K562 (cell line): ENCODE measurements around the gene HTR3E. TPM values are rescaled to one million over a fixed set of nuclear protein-coding genes. Genes with fewer than 3 reads are reported as not detected.

ENCODE experiments used
- ATAC-seq: fragments of 200-7000 bp; cut with Tn5 transposase; 3 replicates; pipeline ENCODE4 v1.9.1; 2020; ENCODE audit warnings: moderate library complexity
- BruUV-seq: library from RNA; stranded (reverse); fragments of 400-500 nt; replicated peaks from 2 replicates; lab custom pipeline; 2021; lab: Mats Ljungman, UMichigan
- CTCF ChIA-PET: fragments of 300-600 bp; formaldehyde crosslinking; extraction: SDS; loops from one replicate; lab custom pipeline; 2021; ENCODE audit warnings: low intra/inter-chr PET ratio; lab: Yijun Ruan, JAX
- POLR2A ChIA-PET: fragments of 300-600, 350-650 bp; sonication (Branson Sonifier 250); formaldehyde crosslinking; extraction: SDS; loops from one replicate; lab custom pipeline; 2021; ENCODE audit warnings: antibody characterized with exemption, inconsistent platforms; lab: Yijun Ruan, JAX
- DNase-seq, 4 experiments: peaks; one replicate each; pipeline versions ENCODE4 v3.0.0 to v3.0.0-alpha.2; 2011 to 2018; ENCODE audit warnings: low spot score in 3 of 4, mixed read lengths in 3 of 4; ENCODE audit errors: extremely low read depth in 1 of 4
- FAIRE-seq: peaks from 2 replicates; lab custom pipeline; 2011; peaks lifted over from hg19 to GRCh38; lab: Jason Lieb, UNC
- H2AFZ ChIP-seq: 2 replicates; pipeline ENCODE4 v1.6.0; 2011; ENCODE audit warnings: low read depth, low read length, control low read depth, inconsistent platforms
- H3K27ac ChIP-seq: fragments of 200-600 bp; 3 replicates; pipeline ENCODE4 v1.8.0; 2011; ENCODE audit warnings: low read depth, mild to moderate bottlenecking, control low read depth, inconsistent platforms, low read length, moderate library complexity, mixed read lengths; ENCODE audit errors: extremely low read depth
- H3K27me3 ChIP-seq, 2 experiments: fragments of 300-600 bp in 1 of 2; 2 replicates in 1 of 2; 3 replicates in 1 of 2; pipeline versions ENCODE4 v1.6.0 to v1.8.0; 2011; ENCODE audit warnings: inconsistent platforms in 2 of 2, low read length in 2 of 2, mild to moderate bottlenecking in 1 of 2, mixed read lengths in 1 of 2, moderate library complexity in 1 of 2; ENCODE audit not compliant: control insufficient read depth in 2 of 2, insufficient read depth in 2 of 2
- H3K36me3 ChIP-seq: fragments of 300-600 bp; 3 replicates; pipeline ENCODE4 v1.8.0; 2011; ENCODE audit warnings: mild to moderate bottlenecking, low read length, inconsistent platforms; ENCODE audit not compliant: control insufficient read depth, insufficient read depth
- H3K4me1 ChIP-seq, 2 experiments: fragments of 200-600 bp in 1 of 2; replicated peaks in 1 of 2; 2 replicates in 1 of 2; 3 replicates in 1 of 2; pipeline versions ENCODE4 v1.5.1 to v1.8.0; 2011; ENCODE audit warnings: inconsistent platforms in 2 of 2, low read length in 2 of 2, mild to moderate bottlenecking in 1 of 2, mixed read lengths in 1 of 2, moderate library complexity in 1 of 2; ENCODE audit not compliant: control insufficient read depth in 2 of 2, insufficient read depth in 2 of 2
- H3K4me2 ChIP-seq: 2 replicates; pipeline ENCODE4 v1.6.1; 2011; ENCODE audit warnings: low read length, control low read depth, inconsistent platforms, mixed read lengths; ENCODE audit not compliant: insufficient read depth
- H3K4me3 ChIP-seq: fragments of 200-600 bp; sonication (generic), shearing (Covaris generic); 2 replicates; pipeline ENCODE4 v1.5.1; 2016; ENCODE audit warnings: control low read depth, inconsistent platforms
- H3K79me2 ChIP-seq: fragments of 200-600 bp; 3 replicates; pipeline ENCODE4 v1.8.0; 2011; ENCODE audit warnings: low read length, inconsistent platforms; ENCODE audit not compliant: control insufficient read depth, insufficient read depth
- H3K9ac ChIP-seq, 2 experiments: 2 replicates each; pipeline versions ENCODE4 v1.6.0 to v1.6.1; 2011; ENCODE audit warnings: low read depth in 2 of 2, low read length in 2 of 2, control low read depth in 1 of 2, inconsistent platforms in 1 of 2, mild to moderate bottlenecking in 1 of 2, mixed read lengths in 1 of 2; ENCODE audit not compliant: insufficient read depth in 1 of 2
- H3K9me1 ChIP-seq: one replicate; pipeline ENCODE4 v1.6.0; 2011; ENCODE audit warnings: inconsistent platforms, mild to moderate bottlenecking, low read length, moderate library complexity; ENCODE audit not compliant: control insufficient read depth, insufficient read depth
- H3K9me3 ChIP-seq: replicated peaks from 2 replicates; pipeline ENCODE4 v1.5.1; 2011; ENCODE audit warnings: low read depth, low read length, inconsistent platforms; ENCODE audit not compliant: control insufficient read depth, insufficient read depth
- H4K20me1 ChIP-seq: replicated peaks from 2 replicates; pipeline ENCODE4 v1.6.1; 2011; ENCODE audit warnings: low read length, inconsistent platforms, mixed read lengths; ENCODE audit not compliant: control insufficient read depth, insufficient read depth
- CBFA2T2 ChIP-seq: fragments of 450-650 bp; conservative IDR thresholded peaks from 2 replicates; pipeline ENCODE4 v1.6.1; 2017; ENCODE audit warnings: mild to moderate bottlenecking
- CCNT2 ChIP-seq: IDR thresholded peaks from 2 replicates; pipeline ENCODE4 v1.6.1; 2011; ENCODE audit warnings: borderline replicate concordance, low read depth, mild to moderate bottlenecking, moderate library complexity, mixed read lengths, low read length; ENCODE audit not compliant: insufficient read length; ENCODE audit errors: extremely low read depth
- CREB1 ChIP-seq, 2 experiments: sonication (generic) in 1 of 2; formaldehyde crosslinking in 1 of 2; IDR thresholded peaks; 2 replicates each; pipeline versions ENCODE4 v1.6.1 to v1.8.0; 2012 to 2022; ENCODE audit warnings: inconsistent platforms in 1 of 2, mild to moderate bottlenecking in 1 of 2, missing genetic modification reagents in 1 of 2, moderate library complexity in 1 of 2
- ELF4 ChIP-seq: fragments of 450-650 bp; formaldehyde crosslinking; IDR thresholded peaks from 2 replicates; pipeline ENCODE4 v1.4.0; 2022; ENCODE audit warnings: missing genetic modification characterization
- HNRNPUL1 ChIP-seq: fragments of 200-400 bp; formaldehyde crosslinking; IDR thresholded peaks from 2 replicates; pipeline ENCODE4 v1.6.1; 2017; ENCODE audit warnings: low read length
- MEF2D ChIP-seq: conservative IDR thresholded peaks from 2 replicates; pipeline ENCODE4 v1.6.1; 2016; ENCODE audit warnings: low read depth, missing genetic modification characterization, missing compliant biosample characterization
- MEIS2 ChIP-seq: fragments of 450-650 bp; IDR thresholded peaks from 2 replicates; pipeline ENCODE4 v1.6.1; 2014; ENCODE audit warnings: mild to moderate bottlenecking; ENCODE audit not compliant: partially characterized antibody
- NELFE ChIP-seq: IDR thresholded peaks from 2 replicates; pipeline ENCODE4 v1.6.1; 2011; ENCODE audit warnings: mild to moderate bottlenecking; ENCODE audit not compliant: insufficient read depth, insufficient read length
- NR2C1 ChIP-seq, 2 experiments: fragments of 450-650 bp; IDR thresholded peaks; 2 replicates each; pipeline ENCODE4 v1.6.1; 2017; ENCODE audit warnings: mild to moderate bottlenecking in 2 of 2, antibody characterized with exemption in 1 of 2, inconsistent platforms in 1 of 2, missing compliant biosample characterization in 1 of 2, missing genetic modification characterization in 1 of 2
- SIN3A ChIP-seq, 2 experiments: fragments of 150-350 bp in 1 of 2; IDR thresholded peaks; 2 replicates each; pipeline ENCODE4 v1.6.1; 2011 to 2016; ENCODE audit warnings: borderline replicate concordance in 2 of 2, low read depth in 2 of 2, low read length in 2 of 2, mild to moderate bottlenecking in 2 of 2, moderate library complexity in 2 of 2; ENCODE audit not compliant: control insufficient read depth in 1 of 2
- SMAD3 ChIP-seq: fragments of 450-650 bp; formaldehyde crosslinking; conservative IDR thresholded peaks from 2 replicates; pipeline ENCODE4 v1.4.0; 2020; ENCODE audit warnings: mild to moderate bottlenecking
- SPI1 ChIP-seq: IDR thresholded peaks from 2 replicates; pipeline ENCODE4 v1.6.1; 2011; ENCODE audit warnings: low read depth, low read length, control low read depth, borderline replicate concordance
- SREBF1 ChIP-seq: fragments of 150-350 bp; IDR thresholded peaks from 2 replicates; pipeline ENCODE4 v1.6.1; 2014; ENCODE audit warnings: antibody characterized with exemption, low read depth, low read length, borderline replicate concordance
- TCF3 ChIP-seq: sonication (generic); formaldehyde crosslinking; IDR thresholded peaks from 2 replicates; pipeline ENCODE4 v1.4.0; 2020; ENCODE audit warnings: mild to moderate bottlenecking, missing genetic modification reagents
- TSC22D4 ChIP-seq: fragments of 450-650 bp; IDR thresholded peaks from 2 replicates; pipeline ENCODE4 v1.6.1; 2016; ENCODE audit warnings: missing genetic modification characterization, missing biosample characterization, control low read depth
- YBX1 ChIP-seq: fragments of 450-650 bp; IDR thresholded peaks from 2 replicates; pipeline ENCODE4 v1.7.1; 2016; ENCODE audit warnings: mild to moderate bottlenecking
- YY1 ChIP-seq, 3 experiments: IDR thresholded peaks; 2 replicates each; pipeline ENCODE4 v1.6.1; 2011; ENCODE audit warnings: low read length in 2 of 3, mild to moderate bottlenecking in 2 of 3, moderate library complexity in 2 of 3, borderline replicate concordance in 1 of 3, control low read depth in 1 of 3, low read depth in 1 of 3; ENCODE audit not compliant: insufficient read depth in 3 of 3, insufficient replicate concordance in 2 of 3, control insufficient read depth in 1 of 3, insufficient read length in 1 of 3; ENCODE audit errors: extremely low read depth in 1 of 3
- ZNF165 ChIP-seq: fragments of 250-450 bp; sonication (Bioruptor Pico); IDR thresholded peaks from 2 replicates; pipeline ENCODE4 v1.4.0; 2020; ENCODE audit warnings: borderline replicate concordance
- WGBS: fragments of 100-300 bp; shearing (Covaris generic); methylation state at CpG from one replicate; pipeline ENCODE4 v1.1.6; 2016; ENCODE audit warnings: low coverage, mixed read lengths; ENCODE audit not compliant: insufficient coverage; ENCODE audit errors: missing lambda C conversion rate; 5-methylcytosine and 5-hydroxymethylcytosine counted together
- in situ Hi-C: fragments of 300-500 bp; cut with MboI; formaldehyde crosslinking; loops from 4 replicates; pipeline ENCODE4 v1.15.0; 2018; ENCODE audit warnings: inconsistent platforms, mixed read lengths
- intact Hi-C: fragments of 100-400 bp; cut with micrococcal nuclease; formaldehyde crosslinking; loops from 2 replicates; pipeline ENCODE4 v1.14.2; 2022
- polyA plus RNA-seq, 8 experiments: library from polyadenylated mRNA; depleted of rRNA in 4 of 8; stranded (reverse) in 5 of 8; unstranded in 3 of 8; fragments of >200 nt; fragmentation: Nextera tagmentation in 2 of 8; fragmentation: Illumina TruSeq in 1 of 8; extraction: Ambion mirVana in 2 of 8; extraction: Trizol in 1 of 8; gene quantifications; 2 replicates each; pipeline versions ENCODE4 v1.2.1 to v1.2.3, GENCODE V29; 2011 to 2014; ENCODE audit warnings: inconsistent platforms in 1 of 8, missing spikeins in 1 of 8
- total RNA-seq, 7 experiments: library from RNA; depleted of rRNA in 6 of 7; stranded (reverse); fragments of >200 nt in 6 of 7; fragmentation: Illumina TruSeq in 2 of 7; extraction: Trizol in 2 of 7; gene quantifications; 2 replicates each; pipeline versions ENCODE4 v1.2.1 to v1.2.3, GENCODE V29; 2011 to 2021; ENCODE audit warnings: low replicate concordance in 1 of 7
- TF ChIP-seq, protein P1 (sequence below), 2 experiments: fragments of 450-650 bp; conservative IDR thresholded peaks; 2 replicates each; pipeline ENCODE4 v1.6.1; 2017; ENCODE audit warnings: mild to moderate bottlenecking in 2 of 2, moderate library complexity in 2 of 2
- TF ChIP-seq, protein P2 (sequence below), 2 experiments: fragments of 450-650 bp in 1 of 2; sonication (generic) in 1 of 2; formaldehyde crosslinking; conservative IDR thresholded peaks; 2 replicates each; pipeline versions ENCODE4 v1.4.0 to v1.8.1; 2020 to 2022; ENCODE audit warnings: mild to moderate bottlenecking in 1 of 2, missing genetic modification reagents in 1 of 2

Gene HTR3E
- total and polyA plus RNA-seq, 9 of the 15 experiments (the other 6 are each of a cell fraction or from before 2014, with no cell fraction given): not detected

DNA sequence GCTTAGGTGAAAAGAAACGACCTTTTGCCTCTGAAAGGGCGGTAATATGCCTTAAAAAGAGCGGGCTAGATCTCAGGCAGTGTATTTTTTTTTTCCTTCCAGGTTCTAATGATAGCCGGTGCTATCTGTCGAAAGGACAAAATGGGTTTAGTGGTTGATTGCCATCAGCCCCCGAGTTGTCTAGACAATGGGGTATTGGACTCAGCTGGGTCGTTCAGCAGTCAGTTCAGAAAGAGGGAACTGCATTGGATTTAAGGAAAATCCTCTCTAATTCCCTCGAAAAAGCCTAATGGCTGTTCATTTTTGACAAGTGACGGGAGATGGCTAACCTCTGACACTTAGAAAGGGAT is 39.0 kb downstream of the HTR3E start:
- Histone ChIP-seq H3K79me2 (peaks cover 54% of the 10 kb centered on the region), H3K9me3 (no peaks in the 10 kb centered on the region), H3K4me2 (peak overlapping the region; percentile 100), H3K9ac (peak overlapping the region; percentile 99 to 100), H3K27ac (peak overlapping the region; percentile 92), H3K27me3 (no peaks in the 10 kb centered on the region; a peak in 1 of 5 replicates), H2AFZ (peak overlapping the region; percentile 95), H3K36me3 (peaks cover 40% of the 10 kb centered on the region), H4K20me1 (no peaks in the 10 kb centered on the region), H3K4me3 (peak overlapping the region; percentile 97), H3K4me1 (peaks cover 7 to 13% of the 10 kb centered on the region in 2 experiments; a peak in 4 of 5 replicates), H3K9me1 (no peaks in the 10 kb centered on the region)
- BruUV-seq: no TSS peak
- in situ Hi-C loops: no loop called here
- intact Hi-C loops: loop anchor here (2.0 to 5.0 kb wide), 3 partner anchors 19 to 49 kb away; partner anchors contain the start of genes AP2M1 and DVL3
- peak in 1 of 4 experiments; percentile 5 for DNase-seq
- peak; percentile 15 for FAIRE-seq
- peak; percentile 3; the same call in 2 of the 3 replicates for ATAC-seq
- under 1% methylated on average over 9 of the region's 9 CpGs for WGBS
- ChIA-PET CTCF (no interaction called here), POLR2A (interaction anchor here (0.6 to 3.9 kb wide), 6 partner anchors 10 to 449 kb away, joined by 3 to 48 read pairs (median 4); partner anchors contain the start of gene ABCC5)
- TF ChIP-seq MEF2D (tag): no peak
- TF ChIP-seq CBFA2T2: no peak
- no peak for TF ChIP-seq HNRNPUL1
- no peak for TF ChIP-seq YBX1
- no peak for TF ChIP-seq ELF4 (CRISPR knock-in tag)
- TF ChIP-seq, protein P1, sequence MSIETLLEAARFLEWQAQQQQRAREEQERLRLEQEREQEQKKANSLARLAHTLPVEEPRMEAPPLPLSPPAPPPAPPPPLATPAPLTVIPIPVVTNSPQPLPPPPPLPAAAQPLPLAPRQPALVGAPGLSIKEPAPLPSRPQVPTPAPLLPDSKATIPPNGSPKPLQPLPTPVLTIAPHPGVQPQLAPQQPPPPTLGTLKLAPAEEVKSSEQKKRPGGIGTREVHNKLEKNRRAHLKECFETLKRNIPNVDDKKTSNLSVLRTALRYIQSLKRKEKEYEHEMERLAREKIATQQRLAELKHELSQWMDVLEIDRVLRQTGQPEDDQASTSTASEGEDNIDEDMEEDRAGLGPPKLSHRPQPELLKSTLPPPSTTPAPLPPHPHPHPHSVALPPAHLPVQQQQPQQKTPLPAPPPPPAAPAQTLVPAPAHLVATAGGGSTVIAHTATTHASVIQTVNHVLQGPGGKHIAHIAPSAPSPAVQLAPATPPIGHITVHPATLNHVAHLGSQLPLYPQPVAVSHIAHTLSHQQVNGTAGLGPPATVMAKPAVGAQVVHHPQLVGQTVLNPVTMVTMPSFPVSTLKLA (conservative IDR thresholded peaks at IDR 0.05): no peak
- TF ChIP-seq SIN3A (IDR thresholded peaks at IDR 0.05; ENCODE audit: borderline replicate concordance in 2 of 2, control insufficient read depth in 1 of 2, low read depth in 2 of 2, low read length in 2 of 2): peak in 1 of 2 experiments; percentile 49; a peak in 2 of 4 replicates
- TF ChIP-seq, protein P2, sequence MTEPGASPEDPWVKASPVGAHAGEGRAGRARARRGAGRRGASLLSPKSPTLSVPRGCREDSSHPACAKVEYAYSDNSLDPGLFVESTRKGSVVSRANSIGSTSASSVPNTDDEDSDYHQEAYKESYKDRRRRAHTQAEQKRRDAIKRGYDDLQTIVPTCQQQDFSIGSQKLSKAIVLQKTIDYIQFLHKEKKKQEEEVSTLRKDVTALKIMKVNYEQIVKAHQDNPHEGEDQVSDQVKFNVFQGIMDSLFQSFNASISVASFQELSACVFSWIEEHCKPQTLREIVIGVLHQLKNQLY (CRISPR knock-in tag; conservative IDR thresholded peaks at IDR 0.05): no peak
- 0 out of 2 replicates have a peak, but pooled peaks have one; percentile 7 for TF ChIP-seq NR2C1 (IDR thresholded peaks at IDR 0.05)
- TF ChIP-seq NR2C1 (tag; IDR thresholded peaks at IDR 0.05): no peak
- no peak for TF ChIP-seq TSC22D4 (tag)
- TF ChIP-seq SPI1: peak; percentile 53; the same call in 1 of the 2 replicates
- TF ChIP-seq ZNF165: no peak
- TF ChIP-seq CREB1 (IDR thresholded peaks at IDR 0.05): no peak
- no peak for TF ChIP-seq CREB1 (CRISPR knock-in tag; IDR thresholded peaks at IDR 0.05)
- TF ChIP-seq MEIS2: no peak
- no peak for TF ChIP-seq TCF3 (CRISPR knock-in tag)
- no peak for TF ChIP-seq SREBF1
- no peak for TF ChIP-seq SMAD3 (CRISPR knock-in tag)
- TF ChIP-seq YY1 (IDR thresholded peaks at IDR 0.05; ENCODE audit: borderline replicate concordance in 1 of 3, control insufficient read depth in 1 of 3, extremely low read depth in 1 of 3, insufficient read depth in 3 of 3, insufficient read length in 1 of 3, insufficient replicate concordance in 2 of 3, low read depth in 1 of 3, low read length in 2 of 3): no peak
- TF ChIP-seq NELFE: no peak
- no peak for TF ChIP-seq CCNT2
